Measurements from ENCODE around the gene NALCN.

- TF ChIP-seq POLR2A (IDR thresholded peaks at IDR 0.05) (no peak), CTCF (IDR thresholded peaks at IDR 0.05) (no peak)
These were observed 177.8 kb downstream of the NALCN start for GRCh38 chr13:101238555-101238954.

Data from esophagus squamous epithelium (tissue), 4 donors.